ENCODE results near the gene SYNJ1.

SYNJ1 gene

DNA sequence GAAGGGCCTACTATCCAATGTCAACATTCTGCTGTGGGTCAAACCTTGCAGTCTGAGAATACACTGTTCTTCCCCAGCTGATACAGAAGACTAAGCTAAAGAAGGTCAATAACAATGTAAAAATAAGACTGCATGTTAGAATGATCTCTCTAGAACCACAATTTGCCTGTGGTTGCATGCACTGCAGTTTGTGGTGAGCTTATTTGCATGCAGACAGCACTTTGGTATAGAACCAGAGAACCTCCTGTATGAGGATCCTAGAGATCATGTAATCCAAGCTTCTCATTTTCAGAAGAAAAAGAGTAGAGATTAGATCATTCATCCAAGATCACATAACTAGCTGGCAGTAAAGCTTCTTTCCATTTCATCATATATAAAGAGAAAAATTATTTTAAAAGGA, 15.8 kb downstream of the SYNJ1 start:
- H3K4me3 ChIP-seq (ENCODE audit: control insufficient read depth, low read depth, low read length) = no peak overlapping the region
- TF ChIP-seq CTCF (IDR thresholded peaks at IDR 0.05; ENCODE audit: control insufficient read depth, insufficient read depth, low read depth, low read length, missing control alignments) = no peak
- DNase-seq (ENCODE audit: low read depth) = no peak

DNA sequence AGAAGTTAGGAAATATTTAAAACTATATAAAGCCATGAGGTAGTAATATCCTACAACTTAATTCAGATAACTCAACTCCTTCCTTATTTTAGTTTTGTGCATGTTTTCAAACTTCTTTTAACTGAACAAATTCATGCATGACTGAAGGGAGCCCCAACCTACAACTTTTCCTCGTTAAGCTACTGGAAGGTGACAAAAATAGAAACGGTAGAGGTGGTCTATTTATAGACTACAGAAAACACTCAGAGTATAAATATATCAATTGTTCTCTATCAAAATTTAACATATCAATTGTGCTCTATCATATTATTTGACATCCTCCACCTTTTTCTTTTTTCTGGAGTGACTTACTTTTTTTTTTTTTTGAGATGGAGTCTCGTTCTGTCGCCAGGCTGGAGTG, 16.8 kb downstream of the SYNJ1 start:
- no peak for DNase-seq (ENCODE audit: low read depth)
- no peak for TF ChIP-seq CTCF (IDR thresholded peaks at IDR 0.05; ENCODE audit: control insufficient read depth, insufficient read depth, low read depth, low read length, missing control alignments)
- H3K4me3 ChIP-seq (ENCODE audit: control insufficient read depth, low read depth, low read length) = no peak overlapping the region

GRCh38 chr21:32710069-32710784, 17.6 kb downstream of the SYNJ1 start:
- H3K4me3 ChIP-seq (ENCODE audit: control insufficient read depth, low read depth, low read length) = no peak overlapping the region
- DNase-seq (ENCODE audit: low read depth) = no peak
- TF ChIP-seq CTCF (IDR thresholded peaks at IDR 0.05; ENCODE audit: control insufficient read depth, insufficient read depth, low read depth, low read length, missing control alignments) = no peak

DNA sequence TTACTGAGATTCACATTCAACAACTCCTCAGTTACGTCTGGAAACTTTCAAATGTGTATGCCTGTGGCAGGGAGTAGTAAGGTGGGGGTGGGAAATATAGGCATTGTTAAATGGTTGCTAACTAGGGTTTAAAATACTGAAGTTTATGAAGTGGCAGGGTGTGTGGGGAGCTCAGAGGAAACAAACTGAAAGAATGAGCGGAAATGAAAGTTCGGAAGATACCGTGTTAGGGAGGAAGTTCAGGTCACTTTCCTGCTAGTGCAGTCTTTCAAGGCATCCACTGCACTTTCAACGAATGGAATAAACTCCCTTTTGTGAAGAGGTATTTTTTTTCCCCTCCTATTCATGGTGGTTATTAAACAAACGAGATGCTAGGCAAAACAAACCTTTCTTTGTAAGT, 19.7 kb downstream of the SYNJ1 start:
- no peak for DNase-seq (ENCODE audit: low read depth)
- no peak for TF ChIP-seq CTCF (IDR thresholded peaks at IDR 0.05; ENCODE audit: control insufficient read depth, insufficient read depth, low read depth, low read length, missing control alignments)
- H3K4me3 ChIP-seq (ENCODE audit: control insufficient read depth, low read depth, low read length) = no peak overlapping the region

- no peak for TF ChIP-seq CTCF (IDR thresholded peaks at IDR 0.05; ENCODE audit: control insufficient read depth, insufficient read depth, low read depth, low read length, missing control alignments)
- H3K4me3 ChIP-seq (ENCODE audit: control insufficient read depth, low read depth, low read length) = no peak overlapping the region
- DNase-seq (ENCODE audit: low read depth) = no peak
Measured at GRCh38 chr21:32705901-32706300, 21.9 kb downstream of the SYNJ1 start.

DNA sequence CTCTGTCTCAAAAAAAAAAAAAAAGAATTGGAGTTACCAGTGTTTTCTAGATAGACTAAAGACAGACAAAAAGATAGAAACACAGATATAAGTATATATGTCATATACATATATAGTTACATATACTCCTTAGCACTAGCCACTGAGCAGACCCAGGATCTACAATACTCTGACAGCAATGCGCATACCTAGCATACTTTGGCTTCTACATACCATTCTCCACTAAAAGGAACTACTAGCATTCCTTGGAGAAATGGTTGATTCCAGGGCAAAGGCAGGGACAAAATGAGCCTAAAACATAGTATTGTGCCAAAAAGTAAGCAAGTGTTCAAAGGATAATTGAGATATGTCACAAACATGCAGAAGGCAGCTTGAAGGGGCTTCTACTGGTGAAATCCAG, 22.7 kb downstream of the SYNJ1 start:
- TF ChIP-seq CTCF (IDR thresholded peaks at IDR 0.05; ENCODE audit: control insufficient read depth, insufficient read depth, low read depth, low read length, missing control alignments) = no peak
- no peak for DNase-seq (ENCODE audit: low read depth)
- no peak overlapping the region for H3K4me3 ChIP-seq (ENCODE audit: control insufficient read depth, low read depth, low read length)

Data from AG09309 (cell line).